ENCODE data around the gene DDB1.

GRCh38 chr11:61342207-61342803 lies 9.4 kb upstream of the DDB1 start:
- TF ChIP-seq CTCF (conservative IDR thresholded peaks at IDR 0.05) (no peak), EZH2 (IDR thresholded peaks at IDR 0.05; ENCODE audit: low read depth) (no peak)

Data from PC-9 (cell line).